ENCODE measurements around the gene PTPRU.
"Not testable (repeated sequence)": the region's sequence is repeated elsewhere in the genome, so short reads cannot be mapped to it uniquely, and the experiment has no call there.

DNA sequence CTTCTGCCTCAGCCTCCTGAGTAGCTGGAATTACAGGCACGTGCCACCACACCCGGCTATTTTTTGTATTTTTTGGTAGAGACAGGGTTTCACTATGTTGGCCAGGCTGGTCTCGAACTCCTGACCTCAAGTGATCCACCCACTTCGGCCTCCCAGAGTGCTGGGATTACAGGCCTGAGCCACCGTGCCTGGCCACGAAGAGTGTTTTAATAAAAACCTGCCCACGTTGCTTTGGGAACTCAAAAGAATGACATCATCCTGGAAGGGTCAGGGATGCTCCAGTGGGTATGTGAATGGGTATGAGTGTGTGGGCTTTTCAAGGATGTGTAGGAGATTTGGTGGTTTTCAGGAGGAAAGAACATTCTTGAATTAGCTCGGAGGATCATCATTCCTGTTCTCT is 78.4 kb downstream of the PTPRU start:
- not testable (repeated sequence) for TF ChIP-seq ZNF8, GLIS3 (CRISPR knock-in tag; IDR thresholded peaks at IDR 0.05)

Measured in SK-N-SH treated with all-trans-retinoic acid at 6 μM for 48 hours (cell line).